Common myeloid progenitor, CD34-positive (primary cell): ENCODE data around the gene HTR3B.
"Not testable (repeated sequence)": the region's sequence is repeated elsewhere in the genome, so short reads cannot be mapped to it uniquely, and the experiment has no call there.

Experiments
- CTCF ChIA-PET: fragments of 350-600 bp; sonication (Branson Sonifier 250); formaldehyde crosslinking; loops from one replicate; lab custom pipeline; 2021; ENCODE audit warnings: antibody characterized with exemption; lab: Charles Lee
- POLR2A ChIA-PET: fragments of 350-600 bp; sonication (Branson Sonifier 250); formaldehyde crosslinking; loops from one replicate; lab custom pipeline; 2021; ENCODE audit warnings: antibody characterized with exemption; lab: Charles Lee
- DNase-seq, 3 donors: peaks; one replicate each; pipeline versions ENCODE4 v3.0.0 to v3.0.0-alpha.2; 2013
- H3K27ac ChIP-seq, 2 experiments: 1 replicate in 1 of 2; 2 replicates in 1 of 2; pipeline ENCODE4 v1.7.0; 2013; ENCODE audit warnings: inconsistent platforms in 2 of 2, low read length in 2 of 2, mild to moderate bottlenecking in 2 of 2, low read depth in 1 of 2, moderate library complexity in 1 of 2; ENCODE audit not compliant: severe bottlenecking in 2 of 2, insufficient read depth in 1 of 2, poor library complexity in 1 of 2
- H3K27me3 ChIP-seq, 5 experiments: replicated peaks in 2 of 5; 1 replicate in 3 of 5; 2 replicates in 2 of 5; pipeline versions ENCODE4 v1.6.1 to v1.7.0; 2013; ENCODE audit warnings: low read length in 4 of 5, mild to moderate bottlenecking in 2 of 5, moderate library complexity in 2 of 5, inconsistent platforms in 1 of 5; ENCODE audit not compliant: insufficient read depth in 5 of 5, control insufficient read depth in 4 of 5
- H3K36me3 ChIP-seq, 4 experiments: 1 replicate in 2 of 4; 2 replicates in 2 of 4; pipeline versions ENCODE4 v1.6.1 to v1.7.0; 2013; ENCODE audit warnings: low read length in 3 of 4, control low read depth in 1 of 4, mild to moderate bottlenecking in 1 of 4; ENCODE audit not compliant: control insufficient read depth in 4 of 4, insufficient read depth in 4 of 4
- H3K4me1 ChIP-seq, 4 experiments: 1 replicate in 3 of 4; 2 replicates in 1 of 4; pipeline versions ENCODE4 v1.6.1 to v1.7.1; 2013; ENCODE audit warnings: low read length in 3 of 4, mild to moderate bottlenecking in 3 of 4, control low read depth in 1 of 4, inconsistent platforms in 1 of 4, moderate library complexity in 1 of 4; ENCODE audit not compliant: control insufficient read depth in 4 of 4, insufficient read depth in 4 of 4; ENCODE audit errors: control extremely low read depth in 1 of 4
- H3K4me3 ChIP-seq, 7 experiments: 1 replicate in 4 of 7; 2 replicates in 3 of 7; pipeline versions ENCODE4 v1.5.1 to v1.7.0; 2013; ENCODE audit warnings: mild to moderate bottlenecking in 7 of 7, low read length in 6 of 7, moderate library complexity in 6 of 7, inconsistent platforms in 2 of 7, low read depth in 2 of 7, control low read depth in 1 of 7; ENCODE audit not compliant: insufficient read depth in 4 of 7, control insufficient read depth in 1 of 7; ENCODE audit errors: extremely low read depth in 1 of 7
- H3K9me3 ChIP-seq, 5 experiments: 1 replicate in 4 of 5; 2 replicates in 1 of 5; pipeline versions ENCODE4 v1.6.1 to v1.7.1; 2013; ENCODE audit warnings: low read length in 4 of 5, mild to moderate bottlenecking in 2 of 5, inconsistent platforms in 1 of 5, low read depth in 1 of 5, moderate library complexity in 1 of 5; ENCODE audit not compliant: control insufficient read depth in 4 of 5, insufficient read depth in 2 of 5; ENCODE audit errors: control extremely low read depth in 1 of 5
- WGBS: methylation state at CpG from one replicate; pipeline ENCODE4 v1.1.5; 2013; ENCODE audit not compliant: insufficient coverage; 5-methylcytosine and 5-hydroxymethylcytosine counted together

The HTR3B gene

GRCh38 chr11:113935858-113936257, 31.3 kb downstream of the HTR3B start:
- H3K36me3 ChIP-seq = no peaks in the 10 kb centered on the region
- H3K27ac ChIP-seq = no peak overlapping the region
- 95% methylated on average over 4 of the region's 4 CpGs for WGBS
- H3K4me1 ChIP-seq = no peaks in the 10 kb centered on the region
- POLR2A ChIA-PET = no interaction called here
- no peak overlapping the region for H3K4me3 ChIP-seq
- DNase-seq = no peak
- peaks cover 0 to 5% (median 2%) of the 10 kb centered on the region in 5 experiments for H3K27me3 ChIP-seq
- H3K9me3 ChIP-seq = no peaks in the 10 kb centered on the region
- CTCF ChIA-PET = no interaction called here

GRCh38 chr11:113937918-113938317, 33.3 kb downstream of the HTR3B start:
- DNase-seq = no peak
- no peaks in the 10 kb centered on the region for H3K4me1 ChIP-seq
- H3K36me3 ChIP-seq = no peaks in the 10 kb centered on the region
- whole genome bisulfite sequencing = 78% methylated on average over 3 of the region's 3 CpGs
- CTCF ChIA-PET = no interaction called here
- peaks cover 0 to 4% (median 1%) of the 10 kb centered on the region in 5 experiments for H3K27me3 ChIP-seq
- no peaks in the 10 kb centered on the region for H3K9me3 ChIP-seq
- no peak overlapping the region for H3K4me3 ChIP-seq
- POLR2A ChIA-PET = no interaction called here
- H3K27ac ChIP-seq = no peak overlapping the region

GRCh38 chr11:113942256-113942655, 37.7 kb downstream of the HTR3B start:
- ChIA-PET CTCF (no interaction called here), POLR2A (no interaction called here)
- no peak for DNase-seq
- no peak overlapping the region for H3K4me3 ChIP-seq
- H3K9me3 ChIP-seq = no peaks in the 10 kb centered on the region
- no peaks in the 10 kb centered on the region for H3K4me1 ChIP-seq
- 100% methylated on average over 3 of the region's 8 CpGs for WGBS
- H3K27me3 ChIP-seq = peaks cover 0 to 2% (median 0%) of the 10 kb centered on the region in 5 experiments
- no peaks in the 10 kb centered on the region for H3K36me3 ChIP-seq
- H3K27ac ChIP-seq = no peak overlapping the region

GRCh38 chr11:113946162-113946561, 41.6 kb downstream of the HTR3B start:
- WGBS = no CpG with 5 or more reads among the region's 2 CpGs
- H3K4me1 ChIP-seq, POLR2A ChIA-PET: not testable (repeated sequence)

DNA sequence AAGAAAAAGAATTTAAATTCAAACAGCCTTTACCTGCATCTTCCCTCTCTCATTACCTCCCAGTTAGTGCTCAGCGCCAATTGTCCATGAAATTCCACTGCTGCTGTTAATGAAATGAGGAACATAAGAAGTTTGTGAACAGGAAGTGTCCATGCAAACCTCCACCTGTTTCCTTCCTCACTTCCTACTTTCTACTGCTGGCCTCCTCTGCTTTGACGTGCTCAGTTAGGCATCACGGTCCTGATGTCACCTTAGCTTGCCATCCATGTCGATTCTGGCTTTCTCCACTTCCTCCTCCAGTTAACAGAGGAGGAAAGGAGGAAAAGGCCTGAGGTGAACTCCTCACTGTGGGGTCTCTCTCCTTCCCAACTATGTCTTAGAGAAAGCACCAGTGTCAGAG, 43.4 kb downstream of the HTR3B start:
- Histone ChIP-seq H3K27ac (no peak overlapping the region), H3K4me3 (no peak overlapping the region), H3K4me1 (peaks cover 0 to 4% (median 0%) of the 10 kb centered on the region in 4 experiments), H3K36me3 (no peaks in the 10 kb centered on the region), H3K9me3 (no peaks in the 10 kb centered on the region), H3K27me3 (peaks cover 0 to 13% (median 2%) of the 10 kb centered on the region in 5 experiments)
- WGBS = 20% methylated on average over 1 of the region's 4 CpGs
- CTCF ChIA-PET = no interaction called here
- peak in 1 of 3 donors; percentile 9 for DNase-seq
- POLR2A ChIA-PET = interaction anchor here (0.6 kb wide), 1 partner anchor 438 kb away, joined by 3 read pairs; no protein-coding TSS in a partner anchor

More at GRCh38 chr11:113946162-113946561, 41.6 kb downstream of the HTR3B start:
- DNase-seq, H3K36me3 ChIP-seq, H3K27ac ChIP-seq, H3K9me3 ChIP-seq, H3K27me3 ChIP-seq, CTCF ChIA-PET, H3K4me3 ChIP-seq: not testable (repeated sequence)

DNA sequence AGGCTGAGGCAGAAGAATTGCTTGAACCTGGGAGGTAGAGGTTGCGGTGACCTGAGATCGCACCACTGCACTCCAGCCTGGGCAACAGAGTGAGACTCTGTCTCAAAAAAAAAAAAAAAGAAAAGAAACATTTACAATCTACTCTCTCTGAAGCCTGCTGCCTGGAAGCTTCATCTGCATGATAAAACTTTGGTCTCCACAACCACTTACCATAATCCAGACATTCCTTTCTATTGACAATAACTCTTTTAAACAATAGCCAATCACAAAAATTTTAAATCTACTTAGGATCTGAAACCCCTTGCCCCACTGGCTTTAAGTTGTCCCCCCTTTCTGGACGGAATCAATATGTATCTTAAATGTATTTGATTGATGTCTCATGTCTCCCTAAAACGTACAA, 45.3 kb downstream of the HTR3B start:
- Histone ChIP-seq H3K36me3 (no peaks in the 10 kb centered on the region), H3K27ac (no peak overlapping the region), H3K9me3 (no peaks in the 10 kb centered on the region), H3K27me3 (peaks cover 0 to 14% (median 2%) of the 10 kb centered on the region in 5 experiments), H3K4me1 (peaks cover 0 to 4% (median 0%) of the 10 kb centered on the region in 4 experiments), H3K4me3 (no peak overlapping the region)
- DNase-seq = no peak
- ChIA-PET CTCF (no interaction called here), POLR2A (no interaction called here)
- WGBS = 80% methylated on average over 1 of the region's 4 CpGs

GRCh38 chr11:113951537-113951936, 46.9 kb downstream of the HTR3B start:
- Histone ChIP-seq H3K4me3 (no peak overlapping the region), H3K27ac (no peak overlapping the region), H3K4me1 (peaks cover 0 to 4% (median 0%) of the 10 kb centered on the region in 4 experiments), H3K27me3 (peaks cover 0 to 14% (median 5%) of the 10 kb centered on the region in 5 experiments), H3K36me3 (no peaks in the 10 kb centered on the region), H3K9me3 (no peaks in the 10 kb centered on the region)
- WGBS = 77% methylated on average over 3 of the region's 5 CpGs
- ChIA-PET POLR2A (no interaction called here), CTCF (no interaction called here)
- DNase-seq = no peak
